Neural progenitor cell (in vitro differentiated cells): ENCODE measurements around the gene CDKN1A. TPM values are rescaled to one million over a fixed set of nuclear protein-coding genes. Genes with fewer than 3 reads are reported as not detected.

Experiments
- DNase-seq: peaks from one replicate; pipeline ENCODE4 v3.0.0-alpha.2; 2016; ENCODE audit warnings: low spot score
- H2AFZ ChIP-seq: fragments of 200-600 bp; sonication (generic); replicated peaks from 2 replicates; pipeline ENCODE4 v1.6.1; 2016; ENCODE audit warnings: antibody characterized with exemption
- H3F3A ChIP-seq: fragments of 200-600 bp; sonication (generic); 2 replicates; pipeline ENCODE4 v1.6.1; 2016; ENCODE audit warnings: antibody characterized with exemption, low read depth
- H3K27ac ChIP-seq: fragments of 200-600 bp; sonication (generic); 2 replicates; pipeline ENCODE4 v1.5.1; 2016; ENCODE audit warnings: mild to moderate bottlenecking
- H3K27me3 ChIP-seq: fragments of 200-600 bp; sonication (generic); 2 replicates; pipeline ENCODE4 v1.6.1; 2016; ENCODE audit warnings: mild to moderate bottlenecking, moderate library complexity
- H3K36me3 ChIP-seq: fragments of 200-600 bp; sonication (generic); 2 replicates; pipeline ENCODE4 v1.5.1; 2016
- H3K4me1 ChIP-seq: fragments of 200-600 bp; sonication (generic); 2 replicates; pipeline ENCODE4 v1.6.1; 2016; ENCODE audit warnings: mixed run types
- H3K4me2 ChIP-seq: fragments of 200-600 bp; sonication (generic); 2 replicates; pipeline ENCODE4 v1.6.1; 2016
- H3K4me3 ChIP-seq: fragments of 200-600 bp; sonication (generic); 2 replicates; pipeline ENCODE4 v1.5.1; 2016
- H3K79me2 ChIP-seq: fragments of 200-600 bp; sonication (generic); 2 replicates; pipeline ENCODE4 v1.6.1; 2016; ENCODE audit warnings: low read depth
- H3K9ac ChIP-seq: fragments of 200-600 bp; sonication (generic); 2 replicates; pipeline ENCODE4 v1.6.1; 2016
- H3K9me3 ChIP-seq: fragments of 200-600 bp; sonication (generic); 2 replicates; pipeline ENCODE4 v1.5.1; 2016; ENCODE audit warnings: low read depth
- H4K20me1 ChIP-seq: fragments of 200-600 bp; sonication (generic); 2 replicates; pipeline ENCODE4 v1.6.1; 2016; ENCODE audit warnings: low read depth
- H3K27ac Mint-ChIP-seq: 3 replicates; pipeline ENCODE4 v1.8.0; 2021; ENCODE audit warnings: mixed read lengths
- H3K27me3 Mint-ChIP-seq: 2 replicates; pipeline ENCODE4 v1.8.0; 2022; ENCODE audit warnings: low read depth, mild to moderate bottlenecking, inconsistent platforms, moderate library complexity, mixed read lengths; ENCODE audit not compliant: insufficient read depth
- H3K36me3 Mint-ChIP-seq: 3 replicates; pipeline ENCODE4 v1.8.0; 2021; ENCODE audit warnings: mixed read lengths
- H3K4me1 Mint-ChIP-seq: 3 replicates; pipeline ENCODE4 v1.8.0; 2021; ENCODE audit warnings: mixed read lengths
- H3K4me3 Mint-ChIP-seq: 3 replicates; pipeline ENCODE4 v1.8.0; 2021; ENCODE audit warnings: mild to moderate bottlenecking, moderate library complexity, mixed read lengths
- H3K9me3 Mint-ChIP-seq: 3 replicates; pipeline ENCODE4 v1.8.0; 2020; ENCODE audit warnings: mixed read lengths
- CTCF ChIP-seq: fragments of 200-600 bp; sonication (generic); IDR thresholded peaks from 2 replicates; pipeline ENCODE4 v1.5.1; 2017; ENCODE audit warnings: antibody characterized with exemption, mild to moderate bottlenecking
- EZH2 ChIP-seq: fragments of 200-600 bp; sonication (generic); IDR thresholded peaks from 2 replicates; pipeline ENCODE4 v1.6.1; 2017; ENCODE audit warnings: antibody characterized with exemption, mild to moderate bottlenecking, moderate library complexity
- EZH2phosphoT487 ChIP-seq: fragments of 200-600 bp; sonication (generic); IDR thresholded peaks from 2 replicates; pipeline ENCODE4 v1.6.1; 2017; ENCODE audit warnings: antibody characterized with exemption
- total RNA-seq: library from RNA; depleted of rRNA; stranded (reverse); fragments of >200 nt; gene quantifications from 2 replicates; pipeline ENCODE4 v1.2.3, GENCODE V29; 2015; ENCODE audit warnings: low replicate concordance

The CDKN1A gene
- total RNA-seq, 1 donor from 2014 or later, result 7.0 TPM

DNA sequence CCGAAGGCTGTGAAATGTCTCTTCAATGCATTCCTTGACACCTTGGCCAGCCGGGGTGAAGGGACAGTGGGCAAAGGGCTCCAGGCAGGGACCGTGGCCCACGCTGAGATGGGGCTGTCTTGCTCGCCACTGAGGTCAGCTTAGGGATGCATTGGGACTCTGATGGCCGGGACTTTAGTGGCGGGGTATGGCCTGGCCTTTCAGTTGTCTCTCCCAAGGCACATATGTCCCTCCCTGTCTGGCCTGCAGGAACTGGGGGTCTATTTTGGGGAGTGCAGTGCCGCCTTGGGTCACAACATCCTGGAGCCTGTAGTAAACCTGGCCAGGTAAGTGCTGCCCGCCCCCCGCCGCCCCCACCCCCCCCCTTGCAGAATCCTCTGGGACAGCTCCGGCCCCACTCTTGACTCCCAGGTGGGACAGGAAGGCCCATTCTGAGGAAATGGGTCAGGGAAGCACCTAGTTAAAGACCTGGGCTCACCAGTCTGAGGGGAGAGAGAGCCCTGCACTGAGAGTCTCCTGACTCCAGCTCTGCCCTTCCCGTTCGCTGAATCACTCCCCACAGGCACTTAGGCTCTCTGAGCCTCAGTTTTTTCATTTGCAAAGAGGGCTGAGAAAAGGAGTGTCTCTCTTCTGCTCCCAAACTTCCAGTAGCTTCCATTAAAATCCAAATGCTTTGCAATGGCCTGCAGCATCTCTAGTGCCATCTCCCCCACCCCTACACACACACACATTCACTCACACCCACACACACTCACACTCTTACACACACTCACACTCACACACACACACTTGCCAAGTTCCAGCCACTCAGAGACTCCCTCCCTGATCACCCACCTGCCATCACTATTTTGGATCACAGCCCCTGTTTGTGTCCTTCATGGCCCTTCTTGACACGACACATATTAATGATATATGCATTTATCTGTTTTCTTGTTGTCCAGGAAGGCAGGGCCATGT, 52.2 kb downstream of the CDKN1A start:
- H3K36me3 Mint-ChIP-seq, result no peaks in the 10 kb centered on the region
- no peaks in the 10 kb centered on the region for H3K9me3 ChIP-seq
- no peak for DNase-seq
- no peaks in the 10 kb centered on the region for H3K9me3 Mint-ChIP-seq
- H4K20me1 ChIP-seq, result no peaks in the 10 kb centered on the region
- H2AFZ ChIP-seq, result no peak overlapping the region
- H3K4me3 Mint-ChIP-seq, result no peak overlapping the region
- H3K36me3 ChIP-seq, result no peaks in the 10 kb centered on the region
- H3K4me3 ChIP-seq, result no peak overlapping the region
- H3F3A ChIP-seq, result no peaks in the 10 kb centered on the region
- no peaks in the 10 kb centered on the region for H3K79me2 ChIP-seq
- H3K4me2 ChIP-seq, result no peak overlapping the region
- no peaks in the 10 kb centered on the region for H3K4me1 ChIP-seq
- H3K27ac Mint-ChIP-seq, result peak overlapping the region; percentile 11
- H3K27ac ChIP-seq, result no peak overlapping the region
- no peaks in the 10 kb centered on the region for H3K27me3 ChIP-seq
- no peak overlapping the region for H3K9ac ChIP-seq
- peaks cover 29% of the 10 kb centered on the region for H3K4me1 Mint-ChIP-seq
- no peak for TF ChIP-seq CTCF
- TF ChIP-seq EZH2phosphoT487, result no peak
- TF ChIP-seq EZH2, result no peak
- peaks cover 7% of the 10 kb centered on the region for H3K27me3 Mint-ChIP-seq

DNA sequence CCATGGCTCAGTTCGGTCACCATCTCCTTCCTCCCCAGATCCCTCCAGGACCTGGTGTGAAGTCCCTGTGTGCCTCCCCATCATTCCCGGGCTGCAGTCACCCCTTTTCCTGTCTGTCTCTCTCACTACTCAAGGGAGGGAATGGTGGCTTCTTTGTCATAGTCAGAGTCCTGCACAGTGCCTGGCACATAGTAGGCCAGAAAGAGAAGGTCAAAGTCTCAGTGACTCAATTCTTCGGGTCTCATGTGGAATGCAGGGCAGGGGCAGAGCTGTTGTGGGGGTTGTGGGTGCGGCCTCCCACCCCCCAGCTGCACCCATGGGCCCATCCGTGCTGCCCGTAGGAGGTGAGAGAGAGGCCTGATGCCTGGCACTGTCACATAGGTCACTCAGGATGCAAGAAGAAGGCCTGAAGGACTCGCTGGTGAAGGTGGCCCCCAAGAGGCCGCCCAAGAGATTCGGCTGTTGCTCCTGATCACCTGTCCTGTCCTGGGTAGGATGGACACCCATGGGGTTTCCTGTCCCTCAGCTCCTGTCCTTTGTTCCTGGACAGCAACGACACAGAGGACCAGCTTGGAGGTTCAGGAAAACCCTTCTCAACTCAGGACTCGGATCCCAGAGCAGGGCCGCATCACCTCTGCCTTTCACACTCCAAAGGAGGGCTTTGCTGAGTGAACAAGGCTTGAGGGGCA, 53.3 kb downstream of the CDKN1A start:
- H3K27me3 ChIP-seq, result no peaks in the 10 kb centered on the region
- Mint-ChIP-seq H3K9me3 (no peaks in the 10 kb centered on the region), H3K36me3 (no peaks in the 10 kb centered on the region), H3K27ac (no peak overlapping the region), H3K27me3 (peaks cover 7% of the 10 kb centered on the region), H3K4me1 (peaks cover 25% of the 10 kb centered on the region), H3K4me3 (no peak overlapping the region)
- no peak overlapping the region for H3K27ac ChIP-seq
- no peaks in the 10 kb centered on the region for H3F3A ChIP-seq
- no peak overlapping the region for H2AFZ ChIP-seq
- H3K4me2 ChIP-seq, result no peak overlapping the region
- TF ChIP-seq EZH2phosphoT487 (no peak), CTCF (peak; percentile 29), EZH2 (no peak)
- no peaks in the 10 kb centered on the region for H4K20me1 ChIP-seq
- H3K4me3 ChIP-seq, result no peak overlapping the region
- no peak for DNase-seq
- no peaks in the 10 kb centered on the region for H3K9me3 ChIP-seq
- no peaks in the 10 kb centered on the region for H3K79me2 ChIP-seq
- no peaks in the 10 kb centered on the region for H3K4me1 ChIP-seq
- H3K9ac ChIP-seq, result no peak overlapping the region
- H3K36me3 ChIP-seq, result no peaks in the 10 kb centered on the region

- no peaks in the 10 kb centered on the region for H3K9me3 Mint-ChIP-seq
- peaks cover 8% of the 10 kb centered on the region for H3K27me3 Mint-ChIP-seq
- Histone ChIP-seq H3K4me3 (no peak overlapping the region), H3K27me3 (no peaks in the 10 kb centered on the region), H3K9me3 (no peaks in the 10 kb centered on the region), H3K36me3 (no peaks in the 10 kb centered on the region), H4K20me1 (no peaks in the 10 kb centered on the region), H3K4me1 (no peaks in the 10 kb centered on the region), H3K4me2 (no peak overlapping the region), H3K9ac (no peak overlapping the region), H3K27ac (no peak overlapping the region), H3K79me2 (no peaks in the 10 kb centered on the region), H2AFZ (no peak overlapping the region), H3F3A (no peaks in the 10 kb centered on the region)
- no peak overlapping the region for H3K4me3 Mint-ChIP-seq
- H3K36me3 Mint-ChIP-seq, result no peaks in the 10 kb centered on the region
- H3K27ac Mint-ChIP-seq, result no peak overlapping the region
- H3K4me1 Mint-ChIP-seq, result peaks cover 13% of the 10 kb centered on the region
- DNase-seq, result no peak
- TF ChIP-seq CTCF (no peak), EZH2phosphoT487 (no peak), EZH2 (no peak)
These were observed 54.8 kb downstream of the CDKN1A start for GRCh38 chr6:36733300-36733699.
